K562 (cell line): ENCODE measurements around the gene PPP1R15B. TPM values are rescaled to one million over a fixed set of nuclear protein-coding genes. Genes with fewer than 3 reads are reported as not detected.

ENCODE experiments used
- BDP1 ChIP-seq: IDR thresholded peaks from 3 replicates; pipeline ENCODE4 v1.6.1; 2011; ENCODE audit not compliant: insufficient read length, insufficient read depth
- CBFA2T3 ChIP-seq: fragments of 450-650 bp; IDR thresholded peaks from 2 replicates; pipeline ENCODE4 v1.6.1; 2017
- E2F6 ChIP-seq, 2 experiments: IDR thresholded peaks; 2 replicates each; pipeline ENCODE4 v1.6.1; 2011; ENCODE audit warnings: borderline replicate concordance in 1 of 2, control low read depth in 1 of 2, low read depth in 1 of 2, low read length in 1 of 2, mild to moderate bottlenecking in 1 of 2, mixed read lengths in 1 of 2, moderate library complexity in 1 of 2; ENCODE audit not compliant: insufficient read depth in 1 of 2, insufficient read length in 1 of 2, poor library complexity in 1 of 2, severe bottlenecking in 1 of 2; ENCODE audit errors: extremely low read depth in 1 of 2
- MTA3 ChIP-seq: fragments of 450-650 bp; formaldehyde crosslinking; IDR thresholded peaks from 2 replicates; pipeline ENCODE4 v1.6.1; 2017; ENCODE audit warnings: mild to moderate bottlenecking, borderline replicate concordance
- NR2C2 ChIP-seq, 2 experiments: fragments of 200-800 bp in 1 of 2; sonication (Bioruptor generic) in 1 of 2; sonication (generic) in 1 of 2; formaldehyde crosslinking in 1 of 2; IDR thresholded peaks; 2 replicates each; pipeline versions ENCODE4 v1.6.1 to v1.8.0; 2016 to 2022; ENCODE audit warnings: mild to moderate bottlenecking in 1 of 2, missing compliant biosample characterization in 1 of 2, missing genetic modification characterization in 1 of 2, missing genetic modification reagents in 1 of 2
- ZMIZ1 ChIP-seq, 2 experiments: fragments of 150-350 bp in 1 of 2; IDR thresholded peaks; 2 replicates each; pipeline ENCODE4 v1.6.1; 2012 to 2016; ENCODE audit warnings: low read depth in 2 of 2, low read length in 2 of 2, mild to moderate bottlenecking in 1 of 2, moderate library complexity in 1 of 2
- polyA plus RNA-seq, 8 experiments: library from polyadenylated mRNA; depleted of rRNA in 4 of 8; stranded (reverse) in 5 of 8; unstranded in 3 of 8; fragments of >200 nt; fragmentation: Nextera tagmentation in 2 of 8; fragmentation: Illumina TruSeq in 1 of 8; extraction: Ambion mirVana in 2 of 8; extraction: Trizol in 1 of 8; gene quantifications; 2 replicates each; pipeline versions ENCODE4 v1.2.1 to v1.2.3, GENCODE V29; 2011 to 2014; ENCODE audit warnings: inconsistent platforms in 1 of 8, missing spikeins in 1 of 8
- total RNA-seq, 7 experiments: library from RNA; depleted of rRNA in 6 of 7; stranded (reverse); fragments of >200 nt in 6 of 7; fragmentation: Illumina TruSeq in 2 of 7; extraction: Trizol in 2 of 7; gene quantifications; 2 replicates each; pipeline versions ENCODE4 v1.2.1 to v1.2.3, GENCODE V29; 2011 to 2021; ENCODE audit warnings: low replicate concordance in 1 of 7

The PPP1R15B gene
- total and polyA plus RNA-seq, 9 of the 15 experiments (the other 6 are each of a cell fraction or from before 2014, with no cell fraction given) = 17.0 to 48.1 (median 30.8) TPM

- TF ChIP-seq ZMIZ1 (IDR thresholded peaks at IDR 0.05; ENCODE audit: low read depth in 2 of 2, low read length in 2 of 2) (no peak), E2F6 (IDR thresholded peaks at IDR 0.05; ENCODE audit: borderline replicate concordance in 1 of 2, extremely low read depth in 1 of 2, insufficient read depth in 1 of 2, insufficient read length in 1 of 2, low read depth in 1 of 2, low read length in 1 of 2, poor library complexity in 1 of 2, severe bottlenecking in 1 of 2) (no peak), NR2C2 (CRISPR knock-in tag; IDR thresholded peaks at IDR 0.05) (no peak), NR2C2 (tag; IDR thresholded peaks at IDR 0.05) (no peak), BDP1 (no peak), CBFA2T3 (no peak), MTA3 (no peak)
These were observed 31.3 kb downstream of the PPP1R15B start (continued) for GRCh38 chr1:204380293-204380831.
